ENCODE data around the gene NKX1-2.

Gene NKX1-2

DNA sequence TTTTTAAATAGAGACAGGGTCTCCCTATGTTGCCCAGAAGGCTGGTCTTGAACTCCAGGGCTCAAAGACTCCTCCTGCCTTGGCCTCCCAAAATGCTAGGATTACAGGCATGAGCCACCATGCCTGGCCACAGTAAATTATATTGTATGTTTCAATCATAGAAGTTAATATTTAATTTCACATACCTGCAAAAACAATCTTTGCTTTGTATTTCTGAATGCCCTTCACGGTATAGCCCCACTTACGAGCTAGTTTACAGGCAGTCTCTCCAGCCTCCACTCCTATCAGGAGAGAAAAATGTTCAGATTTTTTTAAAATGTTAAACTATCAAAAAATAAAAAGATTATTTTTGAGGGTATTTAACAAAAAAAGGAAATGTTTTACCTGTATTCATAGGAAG lies 41.5 kb downstream of the NKX1-2 start:
- no peak overlapping the region for H3K4me3 ChIP-seq (replicated peaks; ENCODE audit: low read depth, low read length)
- no peak for DNase-seq (ENCODE audit: extremely low read depth, low read depth)
- TF ChIP-seq, protein P1, sequence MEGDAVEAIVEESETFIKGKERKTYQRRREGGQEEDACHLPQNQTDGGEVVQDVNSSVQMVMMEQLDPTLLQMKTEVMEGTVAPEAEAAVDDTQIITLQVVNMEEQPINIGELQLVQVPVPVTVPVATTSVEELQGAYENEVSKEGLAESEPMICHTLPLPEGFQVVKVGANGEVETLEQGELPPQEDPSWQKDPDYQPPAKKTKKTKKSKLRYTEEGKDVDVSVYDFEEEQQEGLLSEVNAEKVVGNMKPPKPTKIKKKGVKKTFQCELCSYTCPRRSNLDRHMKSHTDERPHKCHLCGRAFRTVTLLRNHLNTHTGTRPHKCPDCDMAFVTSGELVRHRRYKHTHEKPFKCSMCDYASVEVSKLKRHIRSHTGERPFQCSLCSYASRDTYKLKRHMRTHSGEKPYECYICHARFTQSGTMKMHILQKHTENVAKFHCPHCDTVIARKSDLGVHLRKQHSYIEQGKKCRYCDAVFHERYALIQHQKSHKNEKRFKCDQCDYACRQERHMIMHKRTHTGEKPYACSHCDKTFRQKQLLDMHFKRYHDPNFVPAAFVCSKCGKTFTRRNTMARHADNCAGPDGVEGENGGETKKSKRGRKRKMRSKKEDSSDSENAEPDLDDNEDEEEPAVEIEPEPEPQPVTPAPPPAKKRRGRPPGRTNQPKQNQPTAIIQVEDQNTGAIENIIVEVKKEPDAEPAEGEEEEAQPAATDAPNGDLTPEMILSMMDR (IDR thresholded peaks at IDR 0.05; ENCODE audit: low read depth, low read length, missing control alignments) = no peak

DNA sequence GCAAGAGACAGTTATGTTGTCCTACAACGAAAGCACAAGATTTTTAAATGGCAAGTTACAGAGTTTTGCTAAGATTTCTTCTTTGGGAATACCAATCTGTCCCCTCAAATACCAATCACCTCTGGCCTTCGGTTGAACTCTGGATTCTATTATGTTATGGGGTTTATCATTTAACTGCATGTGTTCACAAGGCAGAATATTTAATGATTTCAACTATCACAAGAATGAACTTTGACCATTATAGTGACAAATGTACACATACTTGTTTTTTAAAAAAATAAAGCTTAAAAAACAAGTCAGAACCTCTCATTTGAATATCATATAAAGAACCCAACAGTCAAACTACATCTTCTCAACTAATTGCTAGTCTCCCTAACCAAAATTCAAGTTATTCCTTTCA lies 42.4 kb downstream of the NKX1-2 start:
- DNase-seq (ENCODE audit: extremely low read depth, low read depth) = no peak
- H3K4me3 ChIP-seq (replicated peaks; ENCODE audit: low read depth, low read length) = no peak overlapping the region
- TF ChIP-seq, protein P1 (IDR thresholded peaks at IDR 0.05; ENCODE audit: low read depth, low read length, missing control alignments) = no peak

DNA sequence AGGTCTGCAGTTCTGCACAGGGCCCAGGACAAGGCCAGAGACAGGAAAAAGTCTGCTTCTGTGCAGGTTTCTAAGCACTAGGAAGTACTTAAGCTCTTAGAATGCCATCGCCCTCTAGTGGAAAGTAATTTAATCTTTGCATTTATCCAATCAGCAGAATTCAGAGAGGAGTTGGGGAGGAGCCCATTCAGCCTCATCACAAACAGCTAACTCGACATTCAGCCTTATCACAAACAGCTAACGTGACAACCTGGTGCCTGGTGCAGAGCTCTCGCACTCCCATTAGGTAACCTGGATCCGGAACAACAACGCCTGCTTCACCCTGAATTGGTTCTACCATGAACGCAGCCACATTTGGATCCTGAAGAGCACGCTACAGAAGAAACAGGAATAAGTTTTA lies 46.3 kb downstream of the NKX1-2 start:
- H3K4me3 ChIP-seq (replicated peaks; ENCODE audit: low read depth, low read length) = no peak overlapping the region
- TF ChIP-seq, protein P1 (IDR thresholded peaks at IDR 0.05; ENCODE audit: low read depth, low read length, missing control alignments) = peak; percentile 67
- DNase-seq (ENCODE audit: extremely low read depth, low read depth) = peak; percentile 74

DNA sequence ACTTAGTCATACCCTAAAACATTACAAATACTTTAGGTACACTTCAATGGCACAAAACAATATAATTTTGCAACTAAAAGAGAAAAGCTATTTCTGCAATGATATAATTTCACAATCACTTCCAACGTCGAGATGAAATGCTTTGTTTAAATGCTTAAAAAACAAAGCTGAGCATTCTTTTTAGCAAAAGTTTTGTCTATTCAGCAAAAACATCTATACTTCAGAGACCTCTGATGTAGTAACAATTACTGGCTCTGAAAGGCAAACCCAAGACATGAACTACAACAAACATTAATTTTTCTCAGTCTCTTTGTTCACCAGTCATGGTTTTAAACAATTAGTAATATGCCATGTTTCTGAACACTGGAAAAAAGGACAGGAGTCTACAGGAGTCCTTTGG lies 47.6 kb downstream of the NKX1-2 start:
- DNase-seq (ENCODE audit: extremely low read depth, low read depth) = no peak
- TF ChIP-seq, protein P1 (IDR thresholded peaks at IDR 0.05; ENCODE audit: low read depth, low read length, missing control alignments) = no peak
- no peak overlapping the region for H3K4me3 ChIP-seq (replicated peaks; ENCODE audit: low read depth, low read length)

DNA sequence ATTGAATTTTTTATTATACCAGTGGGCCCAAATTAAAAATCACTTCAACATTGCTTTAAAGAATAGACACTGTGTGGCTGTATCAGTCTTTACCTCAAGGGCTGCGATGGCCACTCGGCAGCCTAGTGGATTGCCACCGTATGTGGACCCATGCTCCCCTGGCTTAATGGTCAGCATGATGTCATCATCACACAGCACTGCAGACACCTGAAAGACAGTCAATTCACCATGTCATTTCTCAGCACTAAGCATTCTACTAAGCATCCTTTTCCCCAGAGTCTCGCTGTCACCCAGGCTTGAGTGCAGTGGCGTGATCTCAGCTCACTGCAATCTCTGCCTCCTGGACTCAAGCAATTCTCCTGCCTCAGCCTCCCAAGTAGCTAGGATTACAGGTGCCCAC lies 48.2 kb downstream of the NKX1-2 start:
- DNase-seq (ENCODE audit: extremely low read depth, low read depth) = no peak
- TF ChIP-seq, protein P1 (IDR thresholded peaks at IDR 0.05; ENCODE audit: low read depth, low read length, missing control alignments) = no peak
- H3K4me3 ChIP-seq (replicated peaks; ENCODE audit: low read depth, low read length) = no peak overlapping the region
